ENCODE measurements around the gene CHGA. TPM values are rescaled to one million over a fixed set of nuclear protein-coding genes. Genes with fewer than 3 reads are reported as not detected.

The CHGA gene
- total and polyA plus RNA-seq, 2 donors from 2014 or later, result 0.38 to 6.6 TPM

- Histone ChIP-seq H3K9ac (ENCODE audit: low read length in 3 of 3) (no peak overlapping the region), H3K27me3 (ENCODE audit: control insufficient read depth, insufficient read depth, low read length) (no peaks in the 10 kb centered on the region), H3K4me1 (ENCODE audit: control insufficient read depth in 2 of 3, insufficient read depth in 2 of 3, low read depth in 1 of 3, low read length in 3 of 3) (no peaks in the 10 kb centered on the region), H3K4me3 (ENCODE audit: low read length in 3 of 3) (no peak overlapping the region), H3K9me3 (ENCODE audit: control insufficient read depth in 2 of 3, insufficient read depth in 1 of 3, low read length in 3 of 3) (no peaks in the 10 kb centered on the region), H3K27ac (ENCODE audit: low read depth in 2 of 2, low read length in 2 of 2) (no peak overlapping the region), H3K36me3 (ENCODE audit: control insufficient read depth in 2 of 3, insufficient read depth in 3 of 3, low read length in 3 of 3) (no peaks in the 10 kb centered on the region)
- intact Hi-C loops (cut with DNase I), result no loop called here
- DNase-seq (no peak), FAIRE-seq (no peak)
- TF ChIP-seq CTCF (IDR thresholded peaks at IDR 0.05; ENCODE audit: borderline replicate concordance, extremely low read depth, insufficient read depth), result no peak
Measured at GRCh38 chr14:92924247-92924646, 1.3 kb downstream of the CHGA start.

GRCh38 chr14:92925446-92925845 lies 2.5 kb downstream of the CHGA start:
- DNase-seq (no peak), FAIRE-seq (no peak)
- intact Hi-C loops (cut with DNase I), result no loop called here
- Histone ChIP-seq H3K9ac (ENCODE audit: low read length in 3 of 3) (no peak overlapping the region), H3K4me1 (ENCODE audit: control insufficient read depth in 2 of 3, insufficient read depth in 2 of 3, low read depth in 1 of 3, low read length in 3 of 3) (no peaks in the 10 kb centered on the region), H3K9me3 (ENCODE audit: control insufficient read depth in 2 of 3, insufficient read depth in 1 of 3, low read length in 3 of 3) (no peaks in the 10 kb centered on the region), H3K36me3 (ENCODE audit: control insufficient read depth in 2 of 3, insufficient read depth in 3 of 3, low read length in 3 of 3) (no peaks in the 10 kb centered on the region), H3K27me3 (ENCODE audit: control insufficient read depth, insufficient read depth, low read length) (no peaks in the 10 kb centered on the region), H3K4me3 (ENCODE audit: low read length in 3 of 3) (no peak overlapping the region), H3K27ac (ENCODE audit: low read depth in 2 of 2, low read length in 2 of 2) (no peak overlapping the region)
- TF ChIP-seq CTCF (IDR thresholded peaks at IDR 0.05; ENCODE audit: borderline replicate concordance, extremely low read depth, insufficient read depth), result no peak

GRCh38 chr14:92926180-92926845 lies 3.4 kb downstream of the CHGA start:
- H3K4me3 ChIP-seq (ENCODE audit: low read length in 3 of 3), result no peak overlapping the region
- H3K9ac ChIP-seq (ENCODE audit: low read length in 3 of 3), result no peak overlapping the region
- DNase-seq (no peak), FAIRE-seq (no peak)
- no peaks in the 10 kb centered on the region for H3K36me3 ChIP-seq (ENCODE audit: control insufficient read depth in 2 of 3, insufficient read depth in 3 of 3, low read length in 3 of 3)
- intact Hi-C loops (cut with DNase I), result no loop called here
- TF ChIP-seq CTCF (IDR thresholded peaks at IDR 0.05; ENCODE audit: borderline replicate concordance, extremely low read depth, insufficient read depth), result no peak
- H3K27ac ChIP-seq (ENCODE audit: low read depth in 2 of 2, low read length in 2 of 2), result no peak overlapping the region
- no peaks in the 10 kb centered on the region for H3K27me3 ChIP-seq (ENCODE audit: control insufficient read depth, insufficient read depth, low read length)
- no peaks in the 10 kb centered on the region for H3K4me1 ChIP-seq (ENCODE audit: control insufficient read depth in 2 of 3, insufficient read depth in 2 of 3, low read depth in 1 of 3, low read length in 3 of 3)
- no peaks in the 10 kb centered on the region for H3K9me3 ChIP-seq (ENCODE audit: control insufficient read depth in 2 of 3, insufficient read depth in 1 of 3, low read length in 3 of 3)

GRCh38 chr14:92926931-92927330 lies 4.0 kb downstream of the CHGA start:
- intact Hi-C loops (cut with DNase I), result no loop called here

More at GRCh38 chr14:92926931-92927330, 4.0 kb downstream of the CHGA start:
- Histone ChIP-seq H3K9ac (ENCODE audit: low read length in 3 of 3) (no peak overlapping the region), H3K27ac (ENCODE audit: low read depth in 2 of 2, low read length in 2 of 2) (no peak overlapping the region), H3K4me1 (ENCODE audit: control insufficient read depth in 2 of 3, insufficient read depth in 2 of 3, low read depth in 1 of 3, low read length in 3 of 3) (no peaks in the 10 kb centered on the region), H3K27me3 (ENCODE audit: control insufficient read depth, insufficient read depth, low read length) (no peaks in the 10 kb centered on the region), H3K4me3 (ENCODE audit: low read length in 3 of 3) (no peak overlapping the region), H3K9me3 (ENCODE audit: control insufficient read depth in 2 of 3, insufficient read depth in 1 of 3, low read length in 3 of 3) (no peaks in the 10 kb centered on the region), H3K36me3 (ENCODE audit: control insufficient read depth in 2 of 3, insufficient read depth in 3 of 3, low read length in 3 of 3) (no peaks in the 10 kb centered on the region)
- FAIRE-seq (no peak), DNase-seq (no peak)
- TF ChIP-seq CTCF (IDR thresholded peaks at IDR 0.05; ENCODE audit: borderline replicate concordance, extremely low read depth, insufficient read depth), result no peak
